Endothelial cell of umbilical vein (primary cell): ENCODE results near the gene AUTS2.

Source experiments
- CTCF ChIP-seq, 2 donors: IDR thresholded peaks; 1 replicate in 1 of 2; 2 replicates in 1 of 2; pipeline ENCODE4 v1.5.1; 2011; ENCODE audit warnings: low read length in 2 of 2, mild to moderate bottlenecking in 2 of 2, moderate library complexity in 2 of 2, control low read depth in 1 of 2, inconsistent platforms in 1 of 2, low read depth in 1 of 2; ENCODE audit not compliant: insufficient read depth in 1 of 2; ENCODE audit errors: extremely low read depth in 1 of 2
- MAX ChIP-seq: IDR thresholded peaks from 2 replicates; pipeline ENCODE4 v1.6.1; 2011; ENCODE audit not compliant: insufficient read depth, insufficient read length
- POLR2AphosphoS5 ChIP-seq: IDR thresholded peaks from 2 replicates; pipeline ENCODE4 v1.6.1; 2012; ENCODE audit warnings: low read depth, mild to moderate bottlenecking, control low read depth, low read length, moderate library complexity; ENCODE audit not compliant: insufficient read depth

- TF ChIP-seq MAX (no peak), CTCF (IDR thresholded peaks at IDR 0.05; ENCODE audit: extremely low read depth in 1 of 2, insufficient read depth in 1 of 2, low read depth in 1 of 2, low read length in 2 of 2) (no peak), POLR2AphosphoS5 (no peak)
Observed at GRCh38 chr7:69963393-69963792, 365.1 kb downstream of the AUTS2 start.
